ENCODE measurements around the gene HTRA2. TPM values are rescaled to one million over a fixed set of nuclear protein-coding genes. Genes with fewer than 3 reads are reported as not detected.

The HTRA2 gene
- total RNA-seq = 11.7 and 32.1 TPM in 2 replicates

GRCh38 chr2:74529357-74530238 lies at the start of gene HTRA2, which contains the start of gene AUP1:
HTRA2 (plus strand) TSS chr2:74529933; CDS start chr2:74530007, 74 bp downstream.
AUP1 (minus strand) TSS chr2:74529706; CDS start chr2:74529629, 77 bp downstream.

GRCh38 chr2:74482801-74483674 lies 46.7 kb upstream of the HTRA2 start, which contains the start of the genes CCDC142 and TTC31:
CCDC142 (minus strand) TSS chr2:74482998; CDS start chr2:74482837, 161 bp downstream.
TTC31 (plus strand) TSS chr2:74483081; CDS start chr2:74483096, 15 bp downstream.

GRCh38 chr2:74499267-74499939 lies 30.3 kb upstream of the HTRA2 start, which contains the start of gene LBX2:
LBX2 (minus strand) TSS chr2:74499603; CDS start chr2:74499537, 66 bp downstream.

GRCh38 chr2:74507145-74507925 lies 22.4 kb upstream of the HTRA2 start, which contains the start of gene PCGF1:
PCGF1 (minus strand) TSS chr2:74507695; CDS start chr2:74507668, 27 bp downstream.

GRCh38 chr2:74514368-74515270 lies 15.1 kb upstream of the HTRA2 start, which contains the start of gene TLX2:
TLX2 (plus strand) TSS chr2:74514450; CDS start chr2:74514807, 357 bp downstream.

GRCh38 chr2:74525717-74526648 lies 3.8 kb upstream of the HTRA2 start, which contains the start of gene DQX1:
DQX1 (minus strand) TSS chr2:74526231; CDS start chr2:74525729, 502 bp downstream.

GRCh38 chr2:74553892-74554819 lies 24.4 kb downstream of the HTRA2 start, which contains the start of the genes DOK1 and LOXL3:
DOK1 (plus strand) TSS chr2:74554720; CDS start chr2:74554755, 35 bp downstream.
LOXL3 (minus strand) TSS chr2:74553942; CDS start chr2:74552634, 1,308 bp downstream.

Other genes starting within 250 kb of the HTRA2 start
- gene SLC4A5, start 186.5 kb upstream of the HTRA2 start, total RNA-seq = under 0.01 TPM in 1 of 2 replicates, not detected in the other
- gene DCTN1, start 149.6 kb upstream of the HTRA2 start, total RNA-seq = 114 and 172 TPM in 2 replicates
- 2.0 and 2.7 TPM in 2 replicates for gene C2orf81, start 108.3 kb upstream of the HTRA2 start, total RNA-seq
- 23.5 and 27.3 TPM in 2 replicates for gene WDR54, start 108.2 kb upstream of the HTRA2 start, total RNA-seq
- gene RTKN, start 88.0 kb upstream of the HTRA2 start, total RNA-seq = 11.8 and 15.3 TPM in 2 replicates
- 2.9 and 4.6 TPM in 2 replicates for gene INO80B, start 74.8 kb upstream of the HTRA2 start, total RNA-seq
- gene WBP1, start 71.5 kb upstream of the HTRA2 start, total RNA-seq = 53.0 and 54.5 TPM in 2 replicates
- gene MOGS, start 64.6 kb upstream of the HTRA2 start, total RNA-seq = 44.5 and 44.6 TPM in 2 replicates
- gene MRPL53, start 57.3 kb upstream of the HTRA2 start, total RNA-seq = 10.3 and 40.7 TPM in 2 replicates
- gene CCDC142, start 46.9 kb upstream of the HTRA2 start, total RNA-seq = 9.8 and 10.6 TPM in 2 replicates
- gene TTC31, start 46.9 kb upstream of the HTRA2 start, total RNA-seq = 15.4 and 15.5 TPM in 2 replicates
- gene LBX2, start 30.3 kb upstream of the HTRA2 start, total RNA-seq = 1.9 and 3.2 TPM in 2 replicates
- gene PCGF1, start 22.2 kb upstream of the HTRA2 start, total RNA-seq = 11.0 and 18.5 TPM in 2 replicates
- gene TLX2, start 15.5 kb upstream of the HTRA2 start, total RNA-seq = 0.35 TPM in 1 of 2 replicates, not detected in the other
- gene DQX1, start 3.7 kb upstream of the HTRA2 start, total RNA-seq = not detected in 2 replicates
- gene AUP1, start 227 bp upstream of the HTRA2 start, total RNA-seq = 65.5 and 72.1 TPM in 2 replicates
- 7.3 and 23.7 TPM in 2 replicates for gene LOXL3, start 24.0 kb downstream of the HTRA2 start, total RNA-seq
- 27.2 and 28.2 TPM in 2 replicates for gene DOK1, start 24.8 kb downstream of the HTRA2 start, total RNA-seq
- gene M1AP, start 118.4 kb downstream of the HTRA2 start, total RNA-seq = not detected in 2 replicates
- gene SEMA4F, start 124.3 kb downstream of the HTRA2 start, total RNA-seq = 2.3 and 2.4 TPM in 2 replicates

All from pericardium fibroblast (primary cell).